HCT116 (cell line): ENCODE results near the gene OTUD5. TPM values are rescaled to one million over a fixed set of nuclear protein-coding genes. Genes with fewer than 3 reads are reported as not detected.

Source experiments
- ATAC-seq: fragments of 200-7000 bp; cut with Tn5 transposase; 2 replicates; pipeline ENCODE4 v1.9.1; 2020; ENCODE audit warnings: mild to moderate bottlenecking, moderate library complexity
- BruUV-seq: library from RNA; stranded (reverse); fragments of 400-500 nt; replicated peaks from 2 replicates; lab custom pipeline; 2021; lab: Mats Ljungman, UMichigan
- CTCF ChIA-PET: fragments of 300-600 bp; sonication (Branson Sonifier 250); formaldehyde crosslinking; loops from one replicate; lab custom pipeline; 2021; ENCODE audit warnings: antibody characterized with exemption; lab: Charles Lee
- POLR2A ChIA-PET: fragments of 300-600, 350-600 bp; sonication (Branson Sonifier 250); formaldehyde crosslinking; loops from one replicate; lab custom pipeline; 2021; ENCODE audit warnings: antibody characterized with exemption; lab: Charles Lee
- RAD21 ChIA-PET, 2 experiments: fragments of 300-600 bp; sonication (Branson Sonifier 250); formaldehyde crosslinking; loops; one replicate each; lab custom pipeline; 2023; ENCODE audit warnings: low total read pairs in 2 of 2; ENCODE audit not compliant: uncharacterized antibody in 2 of 2, unreplicated experiment in 2 of 2, low non-redundant PET in 1 of 2; lab: Charles Lee
- DNase-seq: peaks from one replicate; pipeline ENCODE4 v3.0.0-alpha.2; 2010; ENCODE audit warnings: low read depth, low spot score
- H2AFZ ChIP-seq: fragments of 200-600 bp; shearing (Covaris generic), sonication (generic); 2 replicates; pipeline ENCODE4 v1.6.1; 2017; ENCODE audit warnings: low read depth, mixed run types, mixed read lengths, antibody characterized with exemption, low read length; ENCODE audit not compliant: poor library complexity, severe bottlenecking
- H3K27ac ChIP-seq: 2 replicates; pipeline ENCODE4 v1.5.1; 2012; ENCODE audit warnings: low read depth, low read length
- H3K27me3 ChIP-seq: fragments of 200-600 bp; sonication (generic); 2 replicates; pipeline ENCODE4 v1.6.1; 2016; ENCODE audit warnings: mixed run types, low read length, mixed read lengths; ENCODE audit not compliant: insufficient read depth
- H3K36me3 ChIP-seq, 2 experiments: fragments of 200-500 bp in 1 of 2; fragments of 200-600 bp in 1 of 2; sonication (Bioruptor generic) in 1 of 2; sonication (generic) in 1 of 2; 2 replicates each; pipeline versions ENCODE4 v1.5.1 to v1.6.1; 2014 to 2016; ENCODE audit warnings: low read length in 2 of 2, inconsistent platforms in 1 of 2, mixed read lengths in 1 of 2, mixed run types in 1 of 2; ENCODE audit not compliant: insufficient read depth in 2 of 2, control insufficient read depth in 1 of 2
- H3K4me1 ChIP-seq, 2 experiments: fragments of 200-600 bp in 1 of 2; sonication (generic) in 1 of 2; 2 replicates each; pipeline versions ENCODE4 v1.5.1 to v1.6.1; 2012 to 2017; ENCODE audit warnings: low read length in 2 of 2, inconsistent platforms in 1 of 2, mild to moderate bottlenecking in 1 of 2, mixed read lengths in 1 of 2, mixed run types in 1 of 2, moderate library complexity in 1 of 2; ENCODE audit not compliant: insufficient read depth in 2 of 2, control insufficient read depth in 1 of 2
- H3K4me2 ChIP-seq: fragments of 200-600 bp; sonication (generic); 2 replicates; pipeline ENCODE4 v1.6.1; 2017; ENCODE audit warnings: mixed run types, low read length, mixed read lengths
- H3K4me3 ChIP-seq, 2 experiments: fragments of 200-600 bp in 1 of 2; sonication (generic) in 1 of 2; replicated peaks in 1 of 2; 2 replicates each; pipeline ENCODE4 v1.5.1; 2011 to 2016; ENCODE audit warnings: low read length in 2 of 2, control low read depth in 1 of 2, low read depth in 1 of 2, mild to moderate bottlenecking in 1 of 2, mixed read lengths in 1 of 2, mixed run types in 1 of 2
- H3K79me2 ChIP-seq: fragments of 200-600 bp; sonication (generic); 2 replicates; pipeline ENCODE4 v1.6.1; 2017; ENCODE audit warnings: mild to moderate bottlenecking, mixed run types, low read length, moderate library complexity, mixed read lengths; ENCODE audit not compliant: insufficient read depth
- H3K9ac ChIP-seq: fragments of 200-600 bp; sonication (generic); 2 replicates; pipeline ENCODE4 v1.6.1; 2016; ENCODE audit warnings: low read length, mixed read lengths
- H3K9me2 ChIP-seq: fragments of 200-600 bp; sonication (generic), shearing (Covaris generic); 2 replicates; pipeline ENCODE4 v1.6.1; 2017; ENCODE audit warnings: mixed run types, mild to moderate bottlenecking, moderate library complexity; ENCODE audit not compliant: insufficient read depth
- H3K9me3 ChIP-seq, 2 experiments: fragments of 200-500 bp in 1 of 2; fragments of 200-600 bp in 1 of 2; sonication (Bioruptor generic) in 1 of 2; sonication (generic) in 1 of 2; 2 replicates each; pipeline ENCODE4 v1.6.1; 2014 to 2017; ENCODE audit warnings: low read length in 2 of 2, mixed read lengths in 2 of 2, inconsistent platforms in 1 of 2, low read depth in 1 of 2, mild to moderate bottlenecking in 1 of 2, mixed run types in 1 of 2, moderate library complexity in 1 of 2; ENCODE audit not compliant: control insufficient read depth in 1 of 2, insufficient read depth in 1 of 2
- H4K20me1 ChIP-seq: fragments of 200-600 bp; sonication (generic), shearing (Covaris generic); 2 replicates; pipeline ENCODE4 v1.6.1; 2017; ENCODE audit warnings: mixed run types, mild to moderate bottlenecking, moderate library complexity; ENCODE audit not compliant: insufficient read depth
- CEBPB ChIP-seq: IDR thresholded peaks from 2 replicates; pipeline ENCODE4 v1.6.1; 2012; ENCODE audit warnings: low read depth
- ELF1 ChIP-seq: IDR thresholded peaks from 2 replicates; pipeline ENCODE4 v1.6.1; 2012; ENCODE audit warnings: low read depth, borderline replicate concordance
- JUND ChIP-seq: IDR thresholded peaks from 2 replicates; pipeline ENCODE4 v1.6.1; 2012
- POLR2A ChIP-seq: IDR thresholded peaks from 2 replicates; pipeline ENCODE4 v1.7.0; 2011; ENCODE audit warnings: borderline replicate concordance; ENCODE audit not compliant: insufficient read depth, insufficient read length; ENCODE audit errors: extremely low read depth
- ZFX ChIP-seq: fragments of 450-650 bp; IDR thresholded peaks from 2 replicates; pipeline ENCODE4 v1.6.1; 2017
- ZNF274 ChIP-seq: fragments of 200-500 bp; sonication (Bioruptor generic); IDR thresholded peaks from 2 replicates; pipeline ENCODE4 v1.6.1; 2014; ENCODE audit warnings: mild to moderate bottlenecking, low read depth, low read length, inconsistent platforms
- intact Hi-C: fragments of 100-400 bp; cut with micrococcal nuclease; formaldehyde crosslinking; loops from 2 replicates; pipeline ENCODE4 v1.10.0; 2022
- total RNA-seq: library from RNA; stranded (reverse); gene quantifications from one replicate; pipeline ENCODE4 v1.2.1, GENCODE V29; 2021; ENCODE audit not compliant: unreplicated experiment
- TF ChIP-seq, protein P1 (sequence below), 3 experiments: fragments of 200-600 bp in 1 of 3; sonication (generic) in 1 of 3; IDR thresholded peaks in 2 of 3; conservative IDR thresholded peaks in 1 of 3; 2 replicates each; pipeline ENCODE4 v1.5.1; 2012 to 2017; ENCODE audit warnings: low read depth in 2 of 3, low read length in 2 of 3, antibody characterized with exemption in 1 of 3, borderline replicate concordance in 1 of 3, control low read depth in 1 of 3, mild to moderate bottlenecking in 1 of 3, mixed read lengths in 1 of 3, mixed run types in 1 of 3, moderate library complexity in 1 of 3; ENCODE audit not compliant: insufficient read depth in 1 of 3
- TF ChIP-seq, protein P2 (sequence below): IDR thresholded peaks from 2 replicates; pipeline ENCODE4 v1.6.1; 2012; ENCODE audit warnings: low read depth

The OTUD5 gene
- total RNA-seq, 1 experiment from 2014 or later, result 42.6 TPM

DNA sequence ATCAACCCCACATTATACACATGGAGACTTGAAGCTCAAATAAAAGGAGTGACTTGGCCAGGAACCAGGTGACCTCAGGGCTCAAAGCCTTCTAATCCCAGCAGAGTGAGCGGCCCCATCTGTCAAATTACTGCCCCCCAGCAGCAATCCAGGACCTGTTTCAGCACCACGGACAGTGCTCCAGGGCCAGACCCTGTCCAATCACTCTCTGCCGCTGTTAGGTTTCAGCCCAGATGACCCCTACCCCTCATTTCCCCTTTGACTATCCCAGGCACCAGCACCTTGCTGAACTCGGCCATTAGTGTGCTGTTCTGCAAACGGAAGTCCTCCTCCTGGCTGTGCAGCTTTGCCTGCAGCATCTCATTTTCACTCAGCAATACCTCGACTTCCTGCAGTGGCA lies 39.6 kb upstream of the OTUD5 start:
- peaks cover 5% of the 10 kb centered on the region; the same call in 1 of the 2 replicates for H3K79me2 ChIP-seq
- DNase-seq, result no peak
- TF ChIP-seq ZFX, result no peak
- TF ChIP-seq POLR2A, result no peak
- TF ChIP-seq ZNF274, result no peak
- TF ChIP-seq, protein P1, sequence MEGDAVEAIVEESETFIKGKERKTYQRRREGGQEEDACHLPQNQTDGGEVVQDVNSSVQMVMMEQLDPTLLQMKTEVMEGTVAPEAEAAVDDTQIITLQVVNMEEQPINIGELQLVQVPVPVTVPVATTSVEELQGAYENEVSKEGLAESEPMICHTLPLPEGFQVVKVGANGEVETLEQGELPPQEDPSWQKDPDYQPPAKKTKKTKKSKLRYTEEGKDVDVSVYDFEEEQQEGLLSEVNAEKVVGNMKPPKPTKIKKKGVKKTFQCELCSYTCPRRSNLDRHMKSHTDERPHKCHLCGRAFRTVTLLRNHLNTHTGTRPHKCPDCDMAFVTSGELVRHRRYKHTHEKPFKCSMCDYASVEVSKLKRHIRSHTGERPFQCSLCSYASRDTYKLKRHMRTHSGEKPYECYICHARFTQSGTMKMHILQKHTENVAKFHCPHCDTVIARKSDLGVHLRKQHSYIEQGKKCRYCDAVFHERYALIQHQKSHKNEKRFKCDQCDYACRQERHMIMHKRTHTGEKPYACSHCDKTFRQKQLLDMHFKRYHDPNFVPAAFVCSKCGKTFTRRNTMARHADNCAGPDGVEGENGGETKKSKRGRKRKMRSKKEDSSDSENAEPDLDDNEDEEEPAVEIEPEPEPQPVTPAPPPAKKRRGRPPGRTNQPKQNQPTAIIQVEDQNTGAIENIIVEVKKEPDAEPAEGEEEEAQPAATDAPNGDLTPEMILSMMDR (IDR thresholded peaks at IDR 0.05 in 2 of 3, conservative IDR thresholded peaks at IDR 0.05 in 1 of 3; ENCODE audit: borderline replicate concordance in 1 of 3, insufficient read depth in 1 of 3, low read depth in 2 of 3, low read length in 2 of 3), result no peak
- TF ChIP-seq, protein P2, sequence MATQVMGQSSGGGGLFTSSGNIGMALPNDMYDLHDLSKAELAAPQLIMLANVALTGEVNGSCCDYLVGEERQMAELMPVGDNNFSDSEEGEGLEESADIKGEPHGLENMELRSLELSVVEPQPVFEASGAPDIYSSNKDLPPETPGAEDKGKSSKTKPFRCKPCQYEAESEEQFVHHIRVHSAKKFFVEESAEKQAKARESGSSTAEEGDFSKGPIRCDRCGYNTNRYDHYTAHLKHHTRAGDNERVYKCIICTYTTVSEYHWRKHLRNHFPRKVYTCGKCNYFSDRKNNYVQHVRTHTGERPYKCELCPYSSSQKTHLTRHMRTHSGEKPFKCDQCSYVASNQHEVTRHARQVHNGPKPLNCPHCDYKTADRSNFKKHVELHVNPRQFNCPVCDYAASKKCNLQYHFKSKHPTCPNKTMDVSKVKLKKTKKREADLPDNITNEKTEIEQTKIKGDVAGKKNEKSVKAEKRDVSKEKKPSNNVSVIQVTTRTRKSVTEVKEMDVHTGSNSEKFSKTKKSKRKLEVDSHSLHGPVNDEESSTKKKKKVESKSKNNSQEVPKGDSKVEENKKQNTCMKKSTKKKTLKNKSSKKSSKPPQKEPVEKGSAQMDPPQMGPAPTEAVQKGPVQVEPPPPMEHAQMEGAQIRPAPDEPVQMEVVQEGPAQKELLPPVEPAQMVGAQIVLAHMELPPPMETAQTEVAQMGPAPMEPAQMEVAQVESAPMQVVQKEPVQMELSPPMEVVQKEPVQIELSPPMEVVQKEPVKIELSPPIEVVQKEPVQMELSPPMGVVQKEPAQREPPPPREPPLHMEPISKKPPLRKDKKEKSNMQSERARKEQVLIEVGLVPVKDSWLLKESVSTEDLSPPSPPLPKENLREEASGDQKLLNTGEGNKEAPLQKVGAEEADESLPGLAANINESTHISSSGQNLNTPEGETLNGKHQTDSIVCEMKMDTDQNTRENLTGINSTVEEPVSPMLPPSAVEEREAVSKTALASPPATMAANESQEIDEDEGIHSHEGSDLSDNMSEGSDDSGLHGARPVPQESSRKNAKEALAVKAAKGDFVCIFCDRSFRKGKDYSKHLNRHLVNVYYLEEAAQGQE, result peak; percentile 69
- TF ChIP-seq JUND, result no peak
- TF ChIP-seq CEBPB, result no peak
- no peak for TF ChIP-seq ELF1
- TF ChIP-seq, all 23 proteins: peak for 1
- Histone ChIP-seq H3K4me1 (peaks cover 0 to 7% of the 10 kb centered on the region in 2 experiments; a peak in 1 of 4 replicates), H4K20me1 (no peaks in the 10 kb centered on the region), H3K4me3 (no peak overlapping the region), H3K27ac (no peak overlapping the region), H2AFZ (no peak overlapping the region), H3K9me2 (no peaks in the 10 kb centered on the region), H3K4me2 (no peak overlapping the region), H3K27me3 (no peaks in the 10 kb centered on the region), H3K9me3 (no peaks in the 10 kb centered on the region), H3K36me3 (no peaks in the 10 kb centered on the region; a peak in 1 of 4 replicates), H3K9ac (no peak overlapping the region)
- POLR2A ChIA-PET, result no interaction called here
- ATAC-seq, result no peak
- no TSS peak for BruUV-seq
- CTCF ChIA-PET, result no interaction called here
- RAD21 ChIA-PET, result no interaction called here
- intact Hi-C loops, result no loop called here
